ENCODE measurements around the gene MAPK8. TPM values are rescaled to one million over a fixed set of nuclear protein-coding genes. Genes with fewer than 3 reads are reported as not detected.

Gene MAPK8
- total and polyA plus RNA-seq, 4 donors: 75.8 to 107 (median 88.7) TPM

DNA sequence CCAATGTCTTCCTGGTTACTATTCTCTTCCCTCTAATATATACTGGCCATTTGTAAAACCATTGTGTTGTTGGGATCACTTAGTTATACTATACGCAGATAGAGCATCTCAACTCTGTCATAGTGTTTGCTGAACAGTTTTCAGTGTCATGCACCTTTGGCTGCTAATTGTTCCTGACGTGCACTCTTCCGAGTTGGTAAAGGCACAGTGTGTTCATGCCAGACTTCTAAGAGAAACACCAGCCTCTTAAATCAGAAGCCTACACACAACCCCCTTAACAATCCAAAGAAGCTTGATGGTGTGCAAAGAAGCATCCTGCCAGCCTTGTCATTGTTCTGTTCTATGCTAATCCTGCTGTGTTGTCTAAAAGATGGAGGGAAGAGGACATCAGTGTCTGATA, 131.1 kb downstream of the MAPK8 start:
- no peak for DNase-seq (ENCODE audit: low read depth in 4 of 6, low spot score in 6 of 6)
- no peak overlapping the region for H3K27ac ChIP-seq (ENCODE audit: low read depth, low read length)
- 33% methylated on average over 1 of the region's 3 CpGs for WGBS (ENCODE audit: insufficient coverage)
- H3K9me3 ChIP-seq (ENCODE audit: control insufficient read depth, insufficient read depth, low read length): no peaks in the 10 kb centered on the region
- no peak overlapping the region for H3K4me3 ChIP-seq (ENCODE audit: low read depth, low read length)
- no peaks in the 10 kb centered on the region for H3K36me3 ChIP-seq (ENCODE audit: control insufficient read depth, insufficient read depth, low read length)
- peaks cover 5% of the 10 kb centered on the region for H3K4me1 ChIP-seq (ENCODE audit: control insufficient read depth, insufficient read depth, low read length)
- H3K27me3 ChIP-seq (ENCODE audit: control insufficient read depth, insufficient read depth, low read length): no peaks in the 10 kb centered on the region

DNA sequence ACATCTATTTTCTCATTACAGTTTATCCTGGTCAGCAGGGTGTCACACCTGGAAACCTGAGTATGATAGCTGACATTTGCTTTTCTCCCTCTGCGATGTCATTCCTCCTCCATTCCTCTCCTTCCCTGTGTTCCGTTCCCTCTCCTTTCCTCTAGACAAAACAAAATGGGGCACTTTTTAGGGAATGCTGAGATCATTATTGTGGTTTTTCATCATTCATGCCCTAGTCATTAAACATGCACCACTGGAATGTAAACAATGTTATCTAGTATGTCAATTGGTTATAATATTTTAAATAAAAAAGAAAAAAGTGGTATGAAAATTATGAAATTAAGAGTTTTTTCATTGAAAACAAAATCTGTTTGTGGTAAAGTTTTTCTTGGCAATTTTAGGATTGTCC, 132.6 kb downstream of the MAPK8 start:
- Histone ChIP-seq H3K36me3 (ENCODE audit: control insufficient read depth, insufficient read depth, low read length) (no peaks in the 10 kb centered on the region), H3K27me3 (ENCODE audit: control insufficient read depth, insufficient read depth, low read length) (no peaks in the 10 kb centered on the region)

DNA sequence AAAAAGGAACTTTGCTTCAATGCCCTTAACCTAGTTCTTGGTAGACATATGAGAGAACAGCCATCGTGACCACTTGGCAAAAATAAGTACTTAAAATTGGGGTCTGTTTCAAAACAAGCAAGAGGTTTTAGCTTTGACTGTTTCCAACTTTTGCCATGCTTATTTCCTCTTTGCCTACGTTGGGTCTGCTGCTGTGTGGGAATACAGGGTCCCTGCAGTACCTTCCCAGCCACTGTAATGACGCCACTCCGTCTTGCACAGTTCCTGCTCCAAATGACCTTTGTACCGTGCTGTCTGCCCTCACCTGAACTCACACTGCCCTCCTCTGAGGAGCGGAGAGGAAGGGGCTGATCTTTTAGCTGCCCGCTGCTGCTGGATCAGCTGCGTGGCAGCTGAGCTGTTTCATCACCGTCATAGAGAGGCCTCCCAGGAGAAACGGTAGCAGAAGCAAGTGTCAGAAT, 133.1 kb downstream of the MAPK8 start:
- Histone ChIP-seq H3K36me3 (ENCODE audit: control insufficient read depth, insufficient read depth, low read length) (peaks cover under 1% of the 10 kb centered on the region), H3K27ac (ENCODE audit: low read depth, low read length) (no peak overlapping the region), H3K4me3 (ENCODE audit: low read depth, low read length) (no peak overlapping the region), H3K4me1 (ENCODE audit: control insufficient read depth, insufficient read depth, low read length) (peaks cover 7% of the 10 kb centered on the region), H3K9me3 (ENCODE audit: control insufficient read depth, insufficient read depth, low read length) (no peaks in the 10 kb centered on the region), H3K27me3 (ENCODE audit: control insufficient read depth, insufficient read depth, low read length) (no peaks in the 10 kb centered on the region)
- WGBS (ENCODE audit: insufficient coverage): 80% methylated on average over 8 of the region's 10 CpGs
- DNase-seq (ENCODE audit: low read depth in 4 of 6, low spot score in 6 of 6): peak in 1 of 6 donors; percentile 36

More for the DNA sequence above, 132.6 kb downstream of the MAPK8 start:
- Histone ChIP-seq H3K4me1 (ENCODE audit: control insufficient read depth, insufficient read depth, low read length) (peaks cover 7% of the 10 kb centered on the region), H3K9me3 (ENCODE audit: control insufficient read depth, insufficient read depth, low read length) (no peaks in the 10 kb centered on the region), H3K27ac (ENCODE audit: low read depth, low read length) (no peak overlapping the region), H3K4me3 (ENCODE audit: low read depth, low read length) (no peak overlapping the region)
- DNase-seq (ENCODE audit: low read depth in 4 of 6, low spot score in 6 of 6): no peak
- WGBS (ENCODE audit: insufficient coverage): no CpG with 5 or more reads among the region's 2 CpGs

DNA sequence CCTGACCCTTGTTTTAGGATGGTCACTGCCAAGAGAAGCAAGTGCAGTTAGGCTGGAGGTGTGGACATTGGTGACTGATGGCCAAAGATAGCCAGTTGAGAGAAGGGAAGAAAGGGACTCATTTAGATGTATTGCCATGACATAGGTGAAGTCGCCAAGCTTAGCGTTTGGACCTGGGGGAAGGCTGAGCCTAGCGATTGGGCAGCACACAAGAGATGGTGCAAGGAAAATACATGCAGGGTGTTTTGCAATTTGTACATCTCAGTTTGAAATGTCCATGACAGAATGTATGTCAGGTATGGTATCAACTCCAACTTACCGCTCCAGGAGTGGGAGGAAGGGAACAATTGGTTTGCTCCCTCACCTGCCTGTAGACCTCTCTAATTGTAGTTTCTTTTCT, 134.3 kb downstream of the MAPK8 start:
- no peak overlapping the region for H3K4me3 ChIP-seq (ENCODE audit: low read depth, low read length)
- H3K4me1 ChIP-seq (ENCODE audit: control insufficient read depth, insufficient read depth, low read length): peaks cover 15% of the 10 kb centered on the region
- no peak overlapping the region for H3K27ac ChIP-seq (ENCODE audit: low read depth, low read length)
- 100% methylated on average over 3 of the region's 4 CpGs for WGBS (ENCODE audit: insufficient coverage)
- DNase-seq (ENCODE audit: low read depth in 4 of 6, low spot score in 6 of 6): no peak
- H3K9me3 ChIP-seq (ENCODE audit: control insufficient read depth, insufficient read depth, low read length): no peaks in the 10 kb centered on the region
- peaks cover 10% of the 10 kb centered on the region for H3K36me3 ChIP-seq (ENCODE audit: control insufficient read depth, insufficient read depth, low read length)
- no peaks in the 10 kb centered on the region for H3K27me3 ChIP-seq (ENCODE audit: control insufficient read depth, insufficient read depth, low read length)

DNA sequence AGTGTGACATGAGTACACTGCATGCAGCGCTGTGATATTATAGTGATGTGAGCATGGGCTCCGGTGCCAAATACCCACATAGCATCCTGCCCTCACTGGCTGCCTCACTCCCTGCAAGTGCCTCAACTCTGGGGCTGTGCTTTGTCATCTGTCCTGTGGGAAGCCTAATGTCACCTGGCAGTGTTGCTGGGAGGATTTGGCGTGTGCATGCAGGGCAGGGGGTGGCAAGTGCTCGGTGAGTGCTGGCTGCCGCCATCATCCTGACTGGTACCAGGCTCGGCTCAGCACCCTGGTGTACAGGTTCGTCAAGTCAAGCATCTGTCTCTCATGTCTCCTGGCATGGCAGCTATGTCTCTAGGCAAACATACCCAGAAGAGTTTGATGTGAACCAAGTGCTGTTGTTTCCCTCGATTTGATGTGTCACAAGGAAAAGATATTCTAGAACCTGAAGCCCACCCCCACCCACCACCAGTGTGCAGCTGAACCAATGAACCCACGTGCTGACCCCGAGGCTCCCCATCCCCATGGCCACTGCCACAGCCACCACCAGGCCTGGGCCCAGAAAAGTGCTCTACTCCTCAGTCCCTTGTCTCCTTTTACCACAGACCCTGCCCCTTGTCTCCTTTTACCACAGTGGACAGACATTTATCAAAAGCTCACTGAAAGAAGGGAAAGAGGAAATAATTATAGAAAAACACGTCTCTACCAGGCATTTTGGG, 135.8 kb downstream of the MAPK8 start:
- H3K27me3 ChIP-seq (ENCODE audit: control insufficient read depth, insufficient read depth, low read length): no peaks in the 10 kb centered on the region
- no peak for DNase-seq (ENCODE audit: low read depth in 4 of 6, low spot score in 6 of 6)
- WGBS (ENCODE audit: insufficient coverage): 84% methylated on average over 5 of the region's 11 CpGs
- H3K27ac ChIP-seq (ENCODE audit: low read depth, low read length): no peak overlapping the region
- H3K9me3 ChIP-seq (ENCODE audit: control insufficient read depth, insufficient read depth, low read length): no peaks in the 10 kb centered on the region
- no peak overlapping the region for H3K4me3 ChIP-seq (ENCODE audit: low read depth, low read length)
- peaks cover 15% of the 10 kb centered on the region for H3K4me1 ChIP-seq (ENCODE audit: control insufficient read depth, insufficient read depth, low read length)
- H3K36me3 ChIP-seq (ENCODE audit: control insufficient read depth, insufficient read depth, low read length): peaks cover 13% of the 10 kb centered on the region

DNA sequence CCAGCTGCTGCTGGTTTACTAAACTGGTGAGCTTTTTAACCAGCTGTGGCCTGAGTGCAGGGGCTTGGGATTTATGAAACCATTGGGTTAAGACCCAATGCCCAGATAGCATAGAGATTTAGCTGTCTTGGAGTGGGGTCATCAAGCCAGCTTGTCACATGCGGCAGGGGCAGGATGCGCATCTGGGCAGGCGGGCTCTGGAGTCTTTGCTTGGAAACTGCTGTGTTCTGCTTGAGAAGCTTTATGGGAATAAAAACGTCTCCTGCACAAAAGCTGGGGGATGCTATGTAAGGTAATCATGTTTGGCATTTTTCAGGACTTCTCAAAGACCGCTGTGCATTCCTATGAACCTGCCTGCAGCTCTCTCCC, 136.3 kb downstream of the MAPK8 start:
- peak in 1 of 6 donors; percentile 44 for DNase-seq (ENCODE audit: low read depth in 4 of 6, low spot score in 6 of 6)
- WGBS (ENCODE audit: insufficient coverage): 84% methylated on average over 4 of the region's 5 CpGs

DNA sequence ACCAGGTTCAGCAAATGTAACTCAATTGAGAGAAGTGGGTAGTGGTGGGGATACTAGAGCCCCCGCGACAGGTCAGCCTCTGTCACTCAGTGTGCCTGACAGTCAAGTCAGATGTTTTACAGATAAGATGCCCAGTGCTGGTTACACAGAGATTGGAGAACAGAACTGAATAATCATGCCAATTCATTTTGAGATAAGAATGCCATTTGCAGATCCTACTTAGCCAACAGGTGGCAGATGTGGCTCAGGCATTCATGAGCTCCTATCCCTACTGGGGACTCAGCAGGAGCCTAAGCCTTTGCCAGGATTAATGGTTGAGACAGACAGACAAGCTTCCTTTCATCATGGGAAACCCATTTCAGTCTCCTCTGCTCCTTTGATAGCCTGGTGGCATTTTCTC, 137.8 kb downstream of the MAPK8 start:
- Histone ChIP-seq H3K9me3 (ENCODE audit: control insufficient read depth, insufficient read depth, low read length) (no peaks in the 10 kb centered on the region), H3K27me3 (ENCODE audit: control insufficient read depth, insufficient read depth, low read length) (no peaks in the 10 kb centered on the region), H3K36me3 (ENCODE audit: control insufficient read depth, insufficient read depth, low read length) (peaks cover 19% of the 10 kb centered on the region), H3K27ac (ENCODE audit: low read depth, low read length) (no peak overlapping the region), H3K4me1 (ENCODE audit: control insufficient read depth, insufficient read depth, low read length) (peaks cover 15% of the 10 kb centered on the region), H3K4me3 (ENCODE audit: low read depth, low read length) (no peak overlapping the region)
- DNase-seq (ENCODE audit: low read depth in 4 of 6, low spot score in 6 of 6): peak in 2 of 6 donors; percentile 48 to 49
- 77% methylated on average over 2 of the region's 2 CpGs for WGBS (ENCODE audit: insufficient coverage)

More for the DNA sequence above, 136.3 kb downstream of the MAPK8 start:
- Histone ChIP-seq H3K4me3 (ENCODE audit: low read depth, low read length) (no peak overlapping the region), H3K27me3 (ENCODE audit: control insufficient read depth, insufficient read depth, low read length) (no peaks in the 10 kb centered on the region), H3K36me3 (ENCODE audit: control insufficient read depth, insufficient read depth, low read length) (peaks cover 13% of the 10 kb centered on the region), H3K9me3 (ENCODE audit: control insufficient read depth, insufficient read depth, low read length) (no peaks in the 10 kb centered on the region), H3K27ac (ENCODE audit: low read depth, low read length) (no peak overlapping the region), H3K4me1 (ENCODE audit: control insufficient read depth, insufficient read depth, low read length) (peaks cover 15% of the 10 kb centered on the region)

DNA sequence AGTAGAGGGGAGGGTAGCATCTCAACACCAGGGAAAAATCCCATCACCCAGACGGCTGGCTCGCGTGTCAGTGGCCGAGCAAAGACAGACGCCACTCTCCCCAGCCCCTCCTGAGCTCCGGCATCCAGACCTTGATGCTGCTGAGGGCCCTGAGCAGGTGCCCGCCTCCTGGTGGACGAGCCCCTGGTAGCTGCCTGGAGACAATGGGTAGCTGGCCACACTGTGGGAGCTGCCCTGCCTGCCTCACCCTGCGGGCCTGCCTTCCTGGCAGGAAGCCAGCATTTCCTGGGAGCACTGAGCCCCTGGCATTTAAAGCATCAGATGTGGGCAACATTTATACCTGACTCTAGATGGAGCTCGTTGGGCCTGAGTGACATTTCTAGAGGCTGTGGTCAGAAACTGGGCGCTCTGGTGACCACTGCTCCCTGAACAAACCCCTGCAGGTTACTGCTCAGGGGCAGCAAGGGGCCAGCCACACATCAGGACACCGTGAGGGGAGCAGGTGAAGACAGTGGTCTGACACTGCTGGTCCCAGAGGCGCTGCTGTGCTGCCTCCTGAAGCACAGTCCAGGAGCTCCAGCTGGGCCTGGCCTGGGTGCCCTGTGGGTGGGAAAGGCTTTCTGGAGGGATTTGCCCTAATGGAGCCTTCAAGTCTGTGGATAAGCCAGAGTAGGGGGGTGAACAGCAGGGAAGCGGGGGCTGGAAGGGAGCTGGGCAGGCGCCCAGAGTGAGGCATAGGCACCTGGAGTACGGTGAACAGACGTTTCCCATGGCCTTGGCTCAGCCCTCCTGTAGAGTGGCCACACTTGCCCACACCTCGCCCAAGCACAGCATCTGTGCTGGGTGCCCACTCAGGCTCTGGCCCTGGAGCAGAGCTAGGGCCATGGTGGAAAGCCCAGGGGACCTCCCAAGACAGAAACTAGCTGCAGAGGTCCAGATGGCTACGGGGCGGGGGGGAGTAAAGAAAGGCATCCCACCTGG, 138.7 kb downstream of the MAPK8 start:
- DNase-seq (ENCODE audit: low read depth in 4 of 6, low spot score in 6 of 6): peak in 1 of 6 donors; percentile 24
- Histone ChIP-seq H3K27me3 (ENCODE audit: control insufficient read depth, insufficient read depth, low read length) (no peaks in the 10 kb centered on the region), H3K4me3 (ENCODE audit: low read depth, low read length) (no peak overlapping the region), H3K27ac (ENCODE audit: low read depth, low read length) (no peak overlapping the region), H3K4me1 (ENCODE audit: control insufficient read depth, insufficient read depth, low read length) (peaks cover 15% of the 10 kb centered on the region), H3K9me3 (ENCODE audit: control insufficient read depth, insufficient read depth, low read length) (no peaks in the 10 kb centered on the region), H3K36me3 (ENCODE audit: control insufficient read depth, insufficient read depth, low read length) (peaks cover 27% of the 10 kb centered on the region)
- WGBS (ENCODE audit: insufficient coverage): 70% methylated on average over 20 of the region's 20 CpGs

DNA sequence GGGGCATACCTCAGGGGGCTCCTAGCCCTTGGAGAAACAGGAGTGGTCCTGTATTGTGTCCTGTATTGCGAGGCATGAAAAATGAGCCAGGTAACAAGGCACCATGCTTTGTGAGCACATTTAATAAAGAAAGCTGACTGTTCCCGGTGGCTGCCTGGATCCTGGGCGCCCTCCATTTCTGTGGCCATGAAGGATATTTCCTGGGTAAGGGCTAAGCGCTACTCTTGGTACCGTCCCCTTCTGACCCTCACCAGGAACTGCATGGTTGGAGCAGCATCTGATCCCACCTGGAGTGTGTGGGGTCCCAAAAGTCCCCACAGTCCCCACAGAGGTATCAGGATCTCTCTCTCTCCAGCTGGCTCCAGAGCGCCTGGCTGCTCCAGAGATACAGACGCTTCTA, 139.5 kb downstream of the MAPK8 start:
- Histone ChIP-seq H3K36me3 (ENCODE audit: control insufficient read depth, insufficient read depth, low read length) (peaks cover 34% of the 10 kb centered on the region), H3K27me3 (ENCODE audit: control insufficient read depth, insufficient read depth, low read length) (no peaks in the 10 kb centered on the region), H3K4me1 (ENCODE audit: control insufficient read depth, insufficient read depth, low read length) (peaks cover 15% of the 10 kb centered on the region), H3K27ac (ENCODE audit: low read depth, low read length) (no peak overlapping the region), H3K4me3 (ENCODE audit: low read depth, low read length) (no peak overlapping the region), H3K9me3 (ENCODE audit: control insufficient read depth, insufficient read depth, low read length) (no peaks in the 10 kb centered on the region)
- WGBS (ENCODE audit: insufficient coverage): 92% methylated on average over 7 of the region's 7 CpGs
- DNase-seq (ENCODE audit: low read depth in 4 of 6, low spot score in 6 of 6): no peak
